Fibroblast of lung (primary cell): ENCODE measurements around the gene NHSL2. TPM values are rescaled to one million over a fixed set of nuclear protein-coding genes. Genes with fewer than 3 reads are reported as not detected.

Experiments used
- DNase-seq, 2 donors: peaks; one replicate each; pipeline versions ENCODE4 v3.0.0 to v3.0.0-alpha.2; 2010; ENCODE audit warnings: low read depth in 2 of 2
- H2AFZ ChIP-seq: 2 replicates; pipeline ENCODE4 v1.5.1; 2012; ENCODE audit warnings: low read length, control low read depth, inconsistent platforms
- H3K27ac ChIP-seq: 2 replicates; pipeline ENCODE4 v1.5.1; 2011; ENCODE audit warnings: low read length, control low read depth; ENCODE audit not compliant: insufficient read depth
- H3K27me3 ChIP-seq: 2 replicates; pipeline ENCODE4 v1.5.1; 2011; ENCODE audit warnings: mild to moderate bottlenecking, low read length; ENCODE audit not compliant: control insufficient read depth, insufficient read depth
- H3K36me3 ChIP-seq: 2 replicates; pipeline ENCODE4 v1.5.1; 2011; ENCODE audit warnings: low read length; ENCODE audit not compliant: control insufficient read depth, insufficient read depth
- H3K4me1 ChIP-seq: 2 replicates; pipeline ENCODE4 v1.5.1; 2011; ENCODE audit warnings: low read length; ENCODE audit not compliant: control insufficient read depth, insufficient read depth; ENCODE audit errors: extremely low read depth
- H3K4me2 ChIP-seq: 2 replicates; pipeline ENCODE4 v1.5.1; 2011; ENCODE audit warnings: low read length, control low read depth; ENCODE audit not compliant: insufficient read depth; ENCODE audit errors: extremely low read depth
- H3K4me3 ChIP-seq, 4 experiments: fragments of 200-600 bp in 1 of 4; sonication (generic) in 1 of 4; replicated peaks in 1 of 4; 2 replicates each; pipeline ENCODE4 v1.5.1; 2011 to 2016; ENCODE audit warnings: low read length in 4 of 4, low read depth in 3 of 4, mild to moderate bottlenecking in 3 of 4, control low read depth in 2 of 4, inconsistent platforms in 1 of 4, mixed read lengths in 1 of 4; ENCODE audit not compliant: insufficient read depth in 1 of 4; ENCODE audit errors: control extremely low read depth in 1 of 4
- H3K79me2 ChIP-seq: 2 replicates; pipeline ENCODE4 v1.5.1; 2012; ENCODE audit warnings: mild to moderate bottlenecking, low read length, inconsistent platforms; ENCODE audit not compliant: control insufficient read depth, insufficient read depth
- H3K9ac ChIP-seq: 2 replicates; pipeline ENCODE4 v1.5.1; 2011; ENCODE audit warnings: mild to moderate bottlenecking, low read length, control low read depth; ENCODE audit not compliant: insufficient read depth
- H3K9me3 ChIP-seq: 2 replicates; pipeline ENCODE4 v1.5.1; 2012; ENCODE audit warnings: low read depth, low read length; ENCODE audit not compliant: control insufficient read depth, insufficient read depth
- H4K20me1 ChIP-seq: 2 replicates; pipeline ENCODE4 v1.5.1; 2011; ENCODE audit warnings: low read length; ENCODE audit not compliant: control insufficient read depth, insufficient read depth; ENCODE audit errors: extremely low read depth
- CTCF ChIP-seq, 2 donors: IDR thresholded peaks in 1 of 2; conservative IDR thresholded peaks in 1 of 2; 1 replicate in 1 of 2; 2 replicates in 1 of 2; pipeline ENCODE4 v1.5.1; 2011 to 2012; ENCODE audit warnings: low read length in 2 of 2, control low read depth in 1 of 2, inconsistent platforms in 1 of 2, low read depth in 1 of 2, mild to moderate bottlenecking in 1 of 2
- EZH2 ChIP-seq: IDR thresholded peaks from 2 replicates; pipeline ENCODE4 v1.5.1; 2012; ENCODE audit warnings: low read length, control low read depth, mild to moderate bottlenecking; ENCODE audit errors: missing control alignments
- polyA plus RNA-seq, 2 donors: library from polyadenylated mRNA; depleted of rRNA in 1 of 2; stranded (reverse) in 1 of 2; unstranded in 1 of 2; fragments of >200 nt; gene quantifications; 2 replicates each; pipeline ENCODE4 v1.2.1, GENCODE V29; 2011 to 2012; ENCODE audit warnings: missing spikeins in 1 of 2
- total RNA-seq: library from RNA; depleted of rRNA; stranded (reverse); fragments of >200 nt; gene quantifications from 2 replicates; pipeline ENCODE4 v1.2.1, GENCODE V29; 2014

Gene NHSL2
- total and polyA plus RNA-seq, 2 donors (not counting 1 experiment from before 2014, with no cell fraction given) = 4.3 to 9.7 TPM

- Histone ChIP-seq H3K4me2 (no peak overlapping the region), H3K27me3 (no peaks in the 10 kb centered on the region), H3K9me3 (no peaks in the 10 kb centered on the region), H3K36me3 (no peaks in the 10 kb centered on the region), H3K4me3 (no peak overlapping the region), H2AFZ (no peak overlapping the region), H3K4me1 (no peaks in the 10 kb centered on the region), H3K79me2 (no peaks in the 10 kb centered on the region), H4K20me1 (no peaks in the 10 kb centered on the region), H3K9ac (no peak overlapping the region), H3K27ac (no peak overlapping the region)
- DNase-seq = no peak
- TF ChIP-seq CTCF (conservative IDR thresholded peaks at IDR 0.05 in 1 of 2, IDR thresholded peaks at IDR 0.05 in 1 of 2; ENCODE audit: low read depth in 1 of 2, low read length in 2 of 2) (no peak), EZH2 (no peak)
Observed at GRCh38 chrX:72142794-72143608, 232.4 kb downstream of the NHSL2 start.

DNA sequence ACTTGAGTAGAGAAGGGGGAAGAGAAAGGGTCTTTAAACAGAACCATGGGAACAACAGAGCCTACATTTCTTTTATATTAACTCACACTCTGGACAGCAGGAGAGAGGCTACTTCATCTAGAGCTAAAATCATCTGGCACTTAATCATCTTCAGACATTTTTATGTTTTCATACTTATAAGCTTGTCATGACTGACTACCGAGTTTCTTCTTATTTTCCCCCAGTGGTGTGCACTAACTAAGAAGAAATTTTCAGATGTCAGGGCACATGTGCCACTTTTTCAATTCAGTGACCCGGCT is 232.9 kb downstream of the NHSL2 start:
- TF ChIP-seq CTCF (conservative IDR thresholded peaks at IDR 0.05 in 1 of 2, IDR thresholded peaks at IDR 0.05 in 1 of 2; ENCODE audit: low read depth in 1 of 2, low read length in 2 of 2) (no peak), EZH2 (no peak)
- no peaks in the 10 kb centered on the region for H3K9me3 ChIP-seq
- no peak overlapping the region for H3K9ac ChIP-seq
- no peaks in the 10 kb centered on the region for H3K36me3 ChIP-seq
- no peaks in the 10 kb centered on the region for H3K79me2 ChIP-seq
- no peak overlapping the region for H3K27ac ChIP-seq
- H3K4me1 ChIP-seq = no peaks in the 10 kb centered on the region
- no peak overlapping the region for H3K4me3 ChIP-seq
- H2AFZ ChIP-seq = no peak overlapping the region
- no peak overlapping the region for H3K4me2 ChIP-seq
- no peaks in the 10 kb centered on the region for H4K20me1 ChIP-seq
- no peaks in the 10 kb centered on the region for H3K27me3 ChIP-seq
- DNase-seq = no peak

DNA sequence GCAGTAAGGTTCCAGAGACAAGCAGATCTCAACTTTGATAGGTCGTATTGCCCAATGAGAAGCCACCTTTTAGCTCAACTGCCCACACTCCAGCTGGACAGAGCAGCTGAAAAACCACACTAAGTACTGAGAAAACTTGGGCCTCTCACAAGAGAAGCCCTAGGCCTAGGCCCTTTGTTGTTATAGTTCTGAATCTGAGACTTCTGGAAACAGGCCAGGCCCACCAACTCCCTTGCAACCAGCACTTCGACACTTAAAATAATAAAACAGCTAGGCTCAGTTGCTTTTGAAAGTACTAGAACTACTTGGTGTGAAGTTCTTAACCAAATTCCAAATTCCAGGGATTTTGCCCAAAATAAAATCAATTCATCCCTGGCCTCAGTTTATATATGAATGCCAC is 234.5 kb downstream of the NHSL2 start:
- H3K27ac ChIP-seq = no peak overlapping the region
- no peak overlapping the region for H3K9ac ChIP-seq
- TF ChIP-seq CTCF (conservative IDR thresholded peaks at IDR 0.05 in 1 of 2, IDR thresholded peaks at IDR 0.05 in 1 of 2; ENCODE audit: low read depth in 1 of 2, low read length in 2 of 2) (no peak), EZH2 (no peak)
- H3K27me3 ChIP-seq = no peaks in the 10 kb centered on the region
- H3K4me1 ChIP-seq = no peaks in the 10 kb centered on the region
- no peak for DNase-seq
- H3K9me3 ChIP-seq = no peaks in the 10 kb centered on the region
- H2AFZ ChIP-seq = no peak overlapping the region
- no peaks in the 10 kb centered on the region for H3K79me2 ChIP-seq
- no peak overlapping the region for H3K4me3 ChIP-seq
- H4K20me1 ChIP-seq = no peaks in the 10 kb centered on the region
- H3K4me2 ChIP-seq = no peak overlapping the region
- H3K36me3 ChIP-seq = no peaks in the 10 kb centered on the region
